ENCODE data around the gene LDLRAD4.

The LDLRAD4 gene

GRCh38 chr18:13323186-13323585 is 104.6 kb downstream of the LDLRAD4 start:
- Histone ChIP-seq H3K27ac (replicated peaks) (no peak overlapping the region), H3K4me3 (replicated peaks; ENCODE audit: insufficient read depth, low read length) (no peak overlapping the region), H3K27me3 (ENCODE audit: insufficient read depth, poor library complexity, severe bottlenecking) (no peaks in the 10 kb centered on the region)
- DNase-seq (ENCODE audit: low read depth in 1 of 2, low spot score in 1 of 2) = no peak
- TF ChIP-seq SPI1 (IDR thresholded peaks at IDR 0.05; ENCODE audit: borderline replicate concordance, low read depth) = no peak
- TF ChIP-seq, protein P1, sequence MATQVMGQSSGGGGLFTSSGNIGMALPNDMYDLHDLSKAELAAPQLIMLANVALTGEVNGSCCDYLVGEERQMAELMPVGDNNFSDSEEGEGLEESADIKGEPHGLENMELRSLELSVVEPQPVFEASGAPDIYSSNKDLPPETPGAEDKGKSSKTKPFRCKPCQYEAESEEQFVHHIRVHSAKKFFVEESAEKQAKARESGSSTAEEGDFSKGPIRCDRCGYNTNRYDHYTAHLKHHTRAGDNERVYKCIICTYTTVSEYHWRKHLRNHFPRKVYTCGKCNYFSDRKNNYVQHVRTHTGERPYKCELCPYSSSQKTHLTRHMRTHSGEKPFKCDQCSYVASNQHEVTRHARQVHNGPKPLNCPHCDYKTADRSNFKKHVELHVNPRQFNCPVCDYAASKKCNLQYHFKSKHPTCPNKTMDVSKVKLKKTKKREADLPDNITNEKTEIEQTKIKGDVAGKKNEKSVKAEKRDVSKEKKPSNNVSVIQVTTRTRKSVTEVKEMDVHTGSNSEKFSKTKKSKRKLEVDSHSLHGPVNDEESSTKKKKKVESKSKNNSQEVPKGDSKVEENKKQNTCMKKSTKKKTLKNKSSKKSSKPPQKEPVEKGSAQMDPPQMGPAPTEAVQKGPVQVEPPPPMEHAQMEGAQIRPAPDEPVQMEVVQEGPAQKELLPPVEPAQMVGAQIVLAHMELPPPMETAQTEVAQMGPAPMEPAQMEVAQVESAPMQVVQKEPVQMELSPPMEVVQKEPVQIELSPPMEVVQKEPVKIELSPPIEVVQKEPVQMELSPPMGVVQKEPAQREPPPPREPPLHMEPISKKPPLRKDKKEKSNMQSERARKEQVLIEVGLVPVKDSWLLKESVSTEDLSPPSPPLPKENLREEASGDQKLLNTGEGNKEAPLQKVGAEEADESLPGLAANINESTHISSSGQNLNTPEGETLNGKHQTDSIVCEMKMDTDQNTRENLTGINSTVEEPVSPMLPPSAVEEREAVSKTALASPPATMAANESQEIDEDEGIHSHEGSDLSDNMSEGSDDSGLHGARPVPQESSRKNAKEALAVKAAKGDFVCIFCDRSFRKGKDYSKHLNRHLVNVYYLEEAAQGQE (IDR thresholded peaks at IDR 0.05; ENCODE audit: insufficient replicate concordance, low read depth) = no peak

GRCh38 chr18:13324880-13325279 is 106.3 kb downstream of the LDLRAD4 start:
- Histone ChIP-seq H3K27ac (replicated peaks) (no peak overlapping the region), H3K27me3 (ENCODE audit: insufficient read depth, poor library complexity, severe bottlenecking) (no peaks in the 10 kb centered on the region), H3K4me3 (replicated peaks; ENCODE audit: insufficient read depth, low read length) (no peak overlapping the region)
- TF ChIP-seq, protein P2, sequence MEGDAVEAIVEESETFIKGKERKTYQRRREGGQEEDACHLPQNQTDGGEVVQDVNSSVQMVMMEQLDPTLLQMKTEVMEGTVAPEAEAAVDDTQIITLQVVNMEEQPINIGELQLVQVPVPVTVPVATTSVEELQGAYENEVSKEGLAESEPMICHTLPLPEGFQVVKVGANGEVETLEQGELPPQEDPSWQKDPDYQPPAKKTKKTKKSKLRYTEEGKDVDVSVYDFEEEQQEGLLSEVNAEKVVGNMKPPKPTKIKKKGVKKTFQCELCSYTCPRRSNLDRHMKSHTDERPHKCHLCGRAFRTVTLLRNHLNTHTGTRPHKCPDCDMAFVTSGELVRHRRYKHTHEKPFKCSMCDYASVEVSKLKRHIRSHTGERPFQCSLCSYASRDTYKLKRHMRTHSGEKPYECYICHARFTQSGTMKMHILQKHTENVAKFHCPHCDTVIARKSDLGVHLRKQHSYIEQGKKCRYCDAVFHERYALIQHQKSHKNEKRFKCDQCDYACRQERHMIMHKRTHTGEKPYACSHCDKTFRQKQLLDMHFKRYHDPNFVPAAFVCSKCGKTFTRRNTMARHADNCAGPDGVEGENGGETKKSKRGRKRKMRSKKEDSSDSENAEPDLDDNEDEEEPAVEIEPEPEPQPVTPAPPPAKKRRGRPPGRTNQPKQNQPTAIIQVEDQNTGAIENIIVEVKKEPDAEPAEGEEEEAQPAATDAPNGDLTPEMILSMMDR (IDR thresholded peaks at IDR 0.05; ENCODE audit: insufficient read depth, low read length) = no peak
- DNase-seq (ENCODE audit: low read depth in 1 of 2, low spot score in 1 of 2) = no peak

- H3K4me3 ChIP-seq (replicated peaks; ENCODE audit: insufficient read depth, low read length) = no peak overlapping the region
- H3K27ac ChIP-seq (replicated peaks) = no peak overlapping the region
- no peak for DNase-seq (ENCODE audit: low read depth in 1 of 2, low spot score in 1 of 2)
- peaks cover 2% of the 10 kb centered on the region for H3K27me3 ChIP-seq (ENCODE audit: insufficient read depth, poor library complexity, severe bottlenecking)
- no peak for TF ChIP-seq POLR2AphosphoS5 (IDR thresholded peaks at IDR 0.05; ENCODE audit: low read depth)
- TF ChIP-seq, protein P1 (IDR thresholded peaks at IDR 0.05; ENCODE audit: insufficient replicate concordance, low read depth) = no peak
- TF ChIP-seq SPI1 (IDR thresholded peaks at IDR 0.05; ENCODE audit: borderline replicate concordance, low read depth) = no peak
Measured at GRCh38 chr18:13328213-13328612, 109.7 kb downstream of the LDLRAD4 start.

DNA sequence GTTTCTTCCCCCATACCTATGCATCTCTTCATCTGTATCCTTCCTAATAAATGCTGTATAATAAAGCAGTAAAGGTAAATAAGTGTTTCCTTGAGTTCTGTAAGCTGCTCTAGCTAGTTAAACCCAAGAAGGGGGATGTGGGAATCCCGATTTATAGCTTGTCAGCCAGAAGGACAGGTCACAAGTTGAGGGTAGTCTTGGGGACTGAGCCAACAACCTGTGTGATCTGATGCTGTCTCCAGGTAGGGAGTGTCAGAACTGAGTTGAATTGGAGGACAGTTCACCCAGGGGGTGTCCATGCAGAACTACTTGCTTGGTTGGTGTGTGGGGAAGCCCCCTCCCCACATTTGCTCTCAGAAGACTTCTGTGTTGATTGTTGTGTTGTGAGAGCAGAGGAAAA is 112.4 kb downstream of the LDLRAD4 start:
- DNase-seq (ENCODE audit: low read depth in 1 of 2, low spot score in 1 of 2) = no peak
- no peak overlapping the region for H3K27ac ChIP-seq (replicated peaks)
- no peak overlapping the region for H3K4me3 ChIP-seq (replicated peaks; ENCODE audit: insufficient read depth, low read length)
- H3K27me3 ChIP-seq (ENCODE audit: insufficient read depth, poor library complexity, severe bottlenecking) = peaks cover 2% of the 10 kb centered on the region
- TF ChIP-seq, protein P1 (IDR thresholded peaks at IDR 0.05; ENCODE audit: insufficient replicate concordance, low read depth) = no peak
- TF ChIP-seq GABPA (IDR thresholded peaks at IDR 0.05; ENCODE audit: low read depth) (no peak), POLR2AphosphoS5 (IDR thresholded peaks at IDR 0.05; ENCODE audit: low read depth) (no peak), SPI1 (IDR thresholded peaks at IDR 0.05; ENCODE audit: borderline replicate concordance, low read depth) (no peak)
- TF ChIP-seq, protein P2 (IDR thresholded peaks at IDR 0.05; ENCODE audit: insufficient read depth, low read length) = no peak

Measured in HL-60 (cell line).